DMS114 treated with DMSO at 0.1 percent for 48 hours (cell line): Measurements from ENCODE around the gene TTC23L.

ENCODE experiments used
- DNase-seq: peaks from one replicate; lab custom pipeline; 2025; ENCODE audit not compliant: unreplicated experiment; lab: John Stamatoyannopoulos, UW

The TTC23L gene

GRCh38 chr5:34868791-34869190, 29.8 kb downstream of the TTC23L start:
- DNase-seq, result no peak

GRCh38 chr5:34869256-34869655, 30.3 kb downstream of the TTC23L start:
- no peak for DNase-seq

GRCh38 chr5:34870382-34870781, 31.4 kb downstream of the TTC23L start:
- no peak for DNase-seq

- DNase-seq, result no peak
Observed at GRCh38 chr5:34876275-34876674, 37.3 kb downstream of the TTC23L start.

DNA sequence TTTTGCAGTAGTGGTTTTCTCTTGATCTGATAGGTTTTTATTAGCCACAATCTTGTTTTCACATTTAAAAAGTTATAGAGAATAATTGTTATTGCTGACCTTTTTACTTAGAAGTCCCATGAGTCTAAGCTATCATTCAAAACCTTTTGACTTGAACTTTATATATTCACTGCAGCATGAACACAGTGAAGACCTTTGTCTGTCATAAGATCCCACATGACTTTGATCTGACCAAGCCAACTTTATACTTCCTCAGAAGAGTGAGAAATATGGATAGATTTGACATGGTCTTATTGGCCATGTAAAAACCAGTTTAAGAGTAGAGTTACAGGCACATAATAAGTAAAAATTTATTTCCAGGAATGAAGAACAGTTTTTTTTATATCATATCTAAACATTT, 42.3 kb downstream of the TTC23L start:
- no peak for DNase-seq

DNA sequence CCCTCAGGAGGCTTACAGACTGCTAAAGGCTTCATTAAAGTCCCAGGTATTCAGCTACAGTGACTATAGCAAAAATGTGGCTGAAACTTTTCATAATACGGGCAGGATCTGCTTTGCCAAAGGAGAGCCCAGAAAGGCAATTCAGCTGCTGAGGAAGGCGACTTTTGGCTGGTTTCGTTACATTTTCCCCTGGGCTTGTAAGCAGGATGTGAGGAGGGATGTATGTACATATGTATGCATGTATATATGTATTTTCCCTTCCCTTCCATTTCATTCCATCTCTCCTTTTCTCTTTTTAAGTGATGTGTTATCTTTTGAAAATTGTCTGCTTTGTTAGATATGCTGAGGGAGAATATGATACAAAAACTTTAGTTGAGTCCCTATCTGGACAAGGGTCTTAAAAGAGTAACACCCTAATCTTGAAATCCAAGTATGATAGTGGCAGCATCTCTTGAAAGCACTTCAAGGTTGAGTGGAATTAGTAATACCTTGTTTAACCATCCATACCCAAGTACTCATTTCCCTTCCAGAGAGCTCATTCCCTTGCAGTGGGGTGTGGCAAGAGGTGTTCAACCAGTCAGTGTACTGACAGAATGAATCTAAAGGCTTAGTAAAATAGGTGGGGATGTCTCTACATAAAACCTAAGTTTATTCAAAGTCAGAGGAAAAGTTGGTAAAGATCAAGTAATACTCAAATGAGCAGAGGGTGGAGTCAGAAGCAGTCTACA, 47.6 kb downstream of the TTC23L start:
- DNase-seq, result no peak

DNA sequence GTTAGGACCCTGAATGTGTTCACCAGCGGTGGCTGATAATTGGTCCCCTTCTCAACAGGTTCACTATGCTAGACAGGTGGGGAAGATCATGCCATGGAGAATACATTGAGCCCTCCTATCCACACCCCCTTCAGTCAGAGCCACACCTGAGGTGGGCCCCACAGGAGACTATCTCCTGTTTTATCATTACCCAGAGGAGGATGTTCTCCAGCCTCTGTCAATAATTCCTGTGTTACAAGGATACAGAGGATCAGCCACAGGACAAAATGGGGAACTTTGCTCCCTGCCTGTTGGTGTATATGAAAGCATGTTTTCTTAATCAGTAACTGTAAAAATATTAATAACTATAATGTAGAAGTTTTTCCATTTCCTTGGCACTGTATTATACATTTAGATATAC, 50.4 kb downstream of the TTC23L start:
- DNase-seq, result no peak

- no peak for DNase-seq
Observed at GRCh38 chr5:34891981-34892380, 53.0 kb downstream of the TTC23L start.

GRCh38 chr5:34892414-34892813, 53.5 kb downstream of the TTC23L start:
- no peak for DNase-seq

DNA sequence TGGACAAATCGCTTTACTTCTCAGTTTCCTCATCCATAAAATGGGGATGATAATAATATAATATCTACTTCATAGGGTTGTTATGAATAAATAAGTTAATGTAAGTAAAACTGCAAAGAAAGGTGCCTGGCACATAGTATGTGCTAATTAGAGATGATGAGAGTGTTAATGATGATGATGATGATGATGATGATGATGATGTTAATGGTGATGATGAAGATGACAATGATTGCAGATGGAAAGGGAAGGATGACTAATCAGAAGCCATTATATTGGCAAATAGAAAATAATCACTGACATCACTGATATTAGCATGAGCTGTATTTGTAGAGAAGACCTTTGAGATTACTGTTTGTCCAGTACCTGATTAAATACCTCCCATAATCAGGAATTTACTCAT, 55.8 kb downstream of the TTC23L start:
- DNase-seq, result no peak

DNA sequence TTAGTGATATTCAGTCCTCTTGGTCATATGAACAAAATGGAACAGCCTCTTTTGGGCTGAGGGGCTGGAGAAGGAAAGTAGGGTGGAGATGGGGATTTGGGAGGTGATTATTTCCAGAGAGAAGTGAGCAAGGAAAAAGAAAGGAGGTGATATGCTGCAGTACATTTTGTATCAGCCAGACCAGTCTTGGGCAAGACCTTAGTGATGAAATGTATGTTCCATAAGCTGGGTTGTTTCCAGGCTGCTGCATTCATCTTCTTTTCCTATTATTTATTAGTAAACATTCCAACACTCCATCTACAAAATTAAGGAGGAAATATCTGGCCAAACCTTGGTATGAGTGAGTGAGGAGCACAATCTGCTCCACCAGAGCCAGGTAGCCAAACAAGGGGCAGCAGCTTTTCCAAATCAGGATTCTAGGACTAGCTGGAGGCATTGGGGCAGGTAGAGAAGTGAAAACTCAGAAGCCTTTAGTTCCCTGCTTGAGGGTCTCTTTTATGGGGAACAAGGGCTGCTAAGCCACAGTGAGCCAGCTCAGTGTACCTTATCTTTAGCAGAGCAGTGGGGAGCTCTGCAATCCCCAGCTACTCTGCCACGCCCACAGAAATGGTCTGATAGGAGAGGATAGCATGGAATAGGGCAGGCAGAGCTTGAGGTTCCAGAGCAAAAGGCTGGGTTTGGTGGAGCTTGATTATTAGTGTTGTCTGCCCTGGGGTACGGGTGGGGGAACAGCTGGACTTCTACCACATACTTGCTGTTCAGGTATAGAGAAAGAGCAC, 56.9 kb downstream of the TTC23L start:
- DNase-seq, result no peak

- DNase-seq, result no peak
Observed at GRCh38 chr5:34897646-34898045, 58.7 kb downstream of the TTC23L start.

DNA sequence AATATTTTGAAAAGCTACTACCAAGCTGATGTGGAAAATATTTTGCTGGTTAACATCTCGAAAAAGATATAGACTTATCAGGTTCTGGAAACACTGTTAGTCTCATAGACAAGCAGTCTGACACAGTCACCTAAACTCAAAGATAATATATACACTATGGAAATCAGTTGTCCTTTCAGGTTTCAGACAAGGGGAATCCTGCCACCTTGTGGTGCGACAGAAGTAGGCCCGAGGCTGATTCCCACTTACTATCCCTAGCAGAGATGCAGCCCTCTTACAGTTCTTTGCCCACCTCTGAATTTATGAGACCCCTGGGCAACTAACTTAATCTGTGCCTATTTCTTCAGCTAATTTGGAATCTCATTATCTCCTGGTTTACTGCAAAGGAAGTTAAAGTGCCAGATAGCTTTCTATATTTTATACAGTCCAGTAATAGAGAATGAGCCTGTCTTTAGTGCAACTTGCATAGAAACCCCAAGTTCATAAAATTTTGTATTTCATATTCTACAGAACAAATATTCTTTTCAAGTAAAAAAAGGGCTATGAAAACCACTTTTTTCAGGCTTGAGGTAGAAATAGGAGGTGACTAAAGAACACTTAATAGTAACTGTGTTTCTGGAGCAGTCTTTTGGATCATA, 59.4 kb downstream of the TTC23L start:
- peak; percentile 54 for DNase-seq

DNA sequence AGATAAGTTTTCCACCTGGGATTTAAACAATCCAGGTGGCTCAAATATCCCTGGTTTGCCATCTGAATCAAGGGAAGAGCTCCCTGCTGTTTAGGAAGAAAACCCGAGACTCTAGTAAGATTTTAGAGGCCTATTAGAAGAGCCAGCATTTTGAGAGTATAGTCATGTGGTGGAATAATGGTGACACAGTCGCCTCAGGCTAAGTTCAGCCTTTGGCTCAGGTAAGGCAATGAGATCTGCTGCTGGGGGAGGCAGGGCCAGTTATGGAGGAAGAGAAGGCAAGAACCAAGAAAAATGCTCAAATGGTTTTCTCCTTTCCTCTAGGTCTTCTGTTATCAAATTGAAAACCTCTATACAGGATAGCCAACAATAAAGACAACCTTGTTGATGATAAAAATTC, 60.1 kb downstream of the TTC23L start:
- no peak for DNase-seq

DNA sequence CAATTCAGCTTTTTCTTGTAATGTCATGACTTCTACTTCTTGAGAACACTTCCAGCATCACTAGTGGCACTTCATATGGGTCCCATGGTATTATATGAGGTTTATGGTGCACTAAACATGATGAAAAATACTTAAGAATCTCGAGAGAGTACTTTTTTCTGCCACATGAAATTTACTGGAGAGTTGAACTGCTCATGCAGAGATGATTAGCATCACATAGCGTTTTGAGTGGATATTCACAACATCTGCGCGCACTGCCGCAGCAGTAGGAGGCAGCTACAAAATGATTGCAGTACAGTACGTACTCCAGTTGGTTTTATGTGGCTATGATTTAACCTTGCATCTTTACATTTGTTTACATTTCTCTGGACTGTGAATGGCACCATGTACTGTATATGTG, 61.7 kb downstream of the TTC23L start:
- no peak for DNase-seq

- no peak for DNase-seq
Observed at GRCh38 chr5:34903260-34903659, 64.3 kb downstream of the TTC23L start.

- DNase-seq, result no peak
Observed at GRCh38 chr5:34905564-34905963, 66.6 kb downstream of the TTC23L start.

DNA sequence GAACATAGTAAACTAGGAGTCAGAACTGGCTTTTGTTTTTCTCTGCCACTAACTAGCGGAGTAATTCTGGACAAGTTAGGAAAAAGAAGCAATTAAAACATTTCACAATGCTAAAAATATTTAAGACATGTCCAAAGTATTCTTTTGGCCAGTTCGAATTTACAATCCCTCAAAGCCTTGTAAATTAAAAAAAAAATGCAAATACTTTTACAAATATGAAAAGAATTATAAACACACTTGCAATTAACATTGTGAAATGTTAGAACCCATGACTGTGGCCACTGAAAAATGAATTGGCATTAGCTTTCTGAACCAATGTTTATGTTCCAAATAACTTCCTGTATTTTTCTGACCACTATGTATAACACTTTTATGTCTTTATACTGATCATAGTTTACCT, 74.1 kb downstream of the TTC23L start:
- DNase-seq, result no peak

DNA sequence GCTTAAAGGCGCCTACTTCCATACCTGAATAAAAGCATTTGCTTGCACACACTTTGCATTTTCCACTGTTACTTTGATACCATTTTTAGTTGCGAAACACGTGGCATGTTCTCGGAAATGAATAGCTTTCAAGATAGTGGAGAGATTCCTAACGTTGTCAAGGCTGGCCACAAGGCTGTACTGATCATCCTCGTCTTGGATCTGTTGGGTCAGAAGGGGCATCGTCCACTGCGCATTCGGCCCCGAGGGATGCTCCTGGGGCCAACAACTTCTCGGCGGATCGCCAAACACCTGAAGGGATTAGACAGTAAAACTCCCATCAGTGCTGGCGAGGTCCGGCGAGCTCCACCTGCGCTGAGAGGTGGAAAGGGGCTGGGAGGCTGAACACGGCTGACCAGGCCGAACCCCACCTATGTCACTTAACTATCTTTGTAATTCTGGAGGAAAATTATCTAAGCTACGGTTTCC, 75.7 kb downstream of the TTC23L start:
- DNase-seq, result no peak

- DNase-seq, result peak; percentile 91
Observed at GRCh38 chr5:34915139-34915855, 76.3 kb downstream of the TTC23L start, which contains the start of the genes BRIX1 and RAD1. Gene BRIX1 (plus strand): TSS chr5:34915711. CDS start chr5:34915739, 28 bp downstream. Gene RAD1 (minus strand): TSS chr5:34915504. CDS start chr5:34914892, 612 bp downstream.

GRCh38 chr5:34915856-34916192, 76.9 kb downstream of the TTC23L start:
- no peak for DNase-seq
